ENCODE results near the gene PDE7B. TPM values are rescaled to one million over a fixed set of nuclear protein-coding genes. Genes with fewer than 3 reads are reported as not detected.

The PDE7B gene
- polyA plus RNA-seq (ENCODE audit: insufficient read length in 10 of 10), result 10 to 100 TPM in 3 of 10 donors, 1 to 10 TPM in 7; 5.8 to 11.3 (median 7.7) TPM
- long read RNA-seq, donor 1, full-length matches to known transcripts, result 4 of 4 reads
- long read RNA-seq, donor 1, partial matches to known transcripts, result 0 of 4 reads
- long read RNA-seq, donor 1, other reads (novel, unspliced or antisense), result 0 of 4 reads
- long read RNA-seq, donor 2, result 0 reads
- long read RNA-seq, donor 3, result 0 reads
- long read RNA-seq, donor 4, full-length matches to known transcripts, result 1 of 1 reads
- long read RNA-seq, donor 4, partial matches to known transcripts, result 0 of 1 reads
- long read RNA-seq, donor 4, other reads (novel, unspliced or antisense), result 0 of 1 reads
- long read RNA-seq, donor 5, full-length matches to known transcripts, result 1 of 1 reads
- long read RNA-seq, donor 5, partial matches to known transcripts, result 0 of 1 reads
- long read RNA-seq, donor 5, other reads (novel, unspliced or antisense), result 0 of 1 reads
- long read RNA-seq, donor 6, full-length matches to known transcripts, result 3 of 3 reads
- long read RNA-seq, donor 6, partial matches to known transcripts, result 0 of 3 reads
- long read RNA-seq, donor 6, other reads (novel, unspliced or antisense), result 0 of 3 reads
- long read RNA-seq, donor 7, full-length matches to known transcripts, result 1 of 1 reads
- long read RNA-seq, donor 7, partial matches to known transcripts, result 0 of 1 reads
- long read RNA-seq, donor 7, other reads (novel, unspliced or antisense), result 0 of 1 reads
- long read RNA-seq, donor 8, full-length matches to known transcripts, result 1 of 1 reads
- long read RNA-seq, donor 8, partial matches to known transcripts, result 0 of 1 reads
- long read RNA-seq, donor 8, other reads (novel, unspliced or antisense), result 0 of 1 reads
- long read RNA-seq, donor 9, result 0 reads

GRCh38 chr6:135851442-135852271, at the start of gene PDE7B:
TSS of gene PDE7B (plus strand) at chr6:135851701.
- peak; percentile 85 to 96 (median 95) for DNase-seq

GRCh38 chr6:135801755-135802465, 49.6 kb upstream of the PDE7B start:
- DNase-seq, result no peak

GRCh38 chr6:135810486-135810885, 41.0 kb upstream of the PDE7B start:
- no peak for DNase-seq

GRCh38 chr6:135811170-135811569, 40.3 kb upstream of the PDE7B start:
- peak in 2 of 3 donors; percentile 31 to 66 for DNase-seq

GRCh38 chr6:135811644-135812526, 39.6 kb upstream of the PDE7B start:
- peak in 2 of 3 donors; percentile 21 to 57 for DNase-seq

GRCh38 chr6:135813401-135813800, 38.1 kb upstream of the PDE7B start:
- peak in 2 of 3 donors; percentile 41 to 76 for DNase-seq

- no peak for DNase-seq
These were observed 37.5 kb upstream of the PDE7B start for GRCh38 chr6:135814043-135814442.

- no peak for DNase-seq
These were observed 36.3 kb upstream of the PDE7B start for GRCh38 chr6:135815216-135815615.

- no peak for DNase-seq
These were observed 34.5 kb upstream of the PDE7B start for GRCh38 chr6:135817035-135817434.

GRCh38 chr6:135819665-135820064, 31.8 kb upstream of the PDE7B start:
- DNase-seq, result no peak

GRCh38 chr6:135820340-135820739, 31.2 kb upstream of the PDE7B start:
- peak in 1 of 3 donors; percentile 32 for DNase-seq

- DNase-seq, result no peak
These were observed 27.6 kb upstream of the PDE7B start for GRCh38 chr6:135823851-135824250.

- no peak for DNase-seq
These were observed 25.2 kb upstream of the PDE7B start for GRCh38 chr6:135826236-135826804.

- DNase-seq, result no peak
These were observed 23.5 kb upstream of the PDE7B start for GRCh38 chr6:135828021-135828420.

GRCh38 chr6:135830452-135830881, 21.0 kb upstream of the PDE7B start:
- peak in 1 of 3 donors; percentile 75 for DNase-seq

- DNase-seq, result no peak
These were observed 20.5 kb upstream of the PDE7B start for GRCh38 chr6:135831016-135831415.

GRCh38 chr6:135832166-135832565, 19.3 kb upstream of the PDE7B start:
- no peak for DNase-seq

GRCh38 chr6:135833771-135834170, 17.7 kb upstream of the PDE7B start:
- DNase-seq, result no peak

GRCh38 chr6:135837735-135838449, 13.6 kb upstream of the PDE7B start:
- DNase-seq, result no peak
